Stimulated activated CD8-positive, alpha-beta memory T cell treated with anti-CD3 and anti-CD28 coated beads, Interleukin-7, amount 100 ng/mL, for 1 hour (primary cell): ENCODE results near the gene SNN.

Experiments used
- DNase-seq, 2 donors: peaks; one replicate each; pipeline ENCODE4 v3.0.0-alpha.2; 2020; ENCODE audit warnings: low read depth in 2 of 2

SNN gene

GRCh38 chr16:11727796-11728543, 59.7 kb downstream of the SNN start:
- no peak for DNase-seq
